Measurements from ENCODE around the gene SENP1. TPM values are rescaled to one million over a fixed set of nuclear protein-coding genes. Genes with fewer than 3 reads are reported as not detected.
"Not testable (repeated sequence)": the region's sequence is repeated elsewhere in the genome, so short reads cannot be mapped to it uniquely, and the experiment has no call there.

Gene SENP1
- total RNA-seq, 2 experiments from 2014 or later, result 20.3 to 25.7 TPM

DNA sequence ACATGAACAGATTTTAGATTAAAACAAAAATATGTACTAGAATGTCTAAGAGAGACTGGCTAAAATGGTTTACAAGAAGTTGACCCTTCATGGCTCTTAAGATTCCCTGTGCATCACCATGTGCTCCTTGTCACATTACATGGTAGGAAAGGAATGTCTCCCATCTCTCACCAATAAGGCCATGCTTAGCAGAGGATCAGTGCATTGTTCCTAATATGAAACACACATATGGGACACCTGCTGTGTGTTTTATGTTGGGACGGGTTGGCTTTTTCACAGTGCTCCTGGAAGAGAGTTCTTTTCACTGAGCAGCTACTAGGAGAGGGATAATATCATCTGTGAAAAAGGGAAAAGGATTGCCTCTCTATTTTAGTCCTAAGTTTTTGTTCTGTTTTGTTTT is 22.9 kb upstream of the SENP1 start:
- no peaks in the 10 kb centered on the region for H3K27me3 ChIP-seq (ENCODE audit: control insufficient read depth in 1 of 2, insufficient read depth in 2 of 2, low read length in 2 of 2)
- CTCF ChIA-PET, result interaction anchor here (0.6 to 0.7 kb wide), 3 partner anchors 23 to 179 kb away, joined by 3 read pairs; no protein-coding TSS in a partner anchor
- peaks cover 8% of the 10 kb centered on the region for H3K36me3 ChIP-seq (ENCODE audit: insufficient read depth, low read length)
- POLR2A ChIA-PET, result no interaction called here
- H3K36me3 Mint-ChIP-seq (ENCODE audit: low read depth), result peaks cover 58% of the 10 kb centered on the region
- DNase-seq, result no peak
- no peaks in the 10 kb centered on the region for H3K27me3 Mint-ChIP-seq
- H3K9me3 Mint-ChIP-seq, result no peaks in the 10 kb centered on the region
- no peaks in the 10 kb centered on the region for H3K9me3 ChIP-seq (ENCODE audit: control insufficient read depth in 1 of 2, insufficient read depth in 1 of 2, low read length in 2 of 2)
- no peak overlapping the region for H3K4me3 Mint-ChIP-seq
- no peak overlapping the region for H3K4me3 ChIP-seq (ENCODE audit: low read length)
- intact Hi-C loops (cut with DNase I, micrococcal nuclease), result no loop called here
- no peak overlapping the region for H3K27ac Mint-ChIP-seq
- TF ChIP-seq, protein P1, sequence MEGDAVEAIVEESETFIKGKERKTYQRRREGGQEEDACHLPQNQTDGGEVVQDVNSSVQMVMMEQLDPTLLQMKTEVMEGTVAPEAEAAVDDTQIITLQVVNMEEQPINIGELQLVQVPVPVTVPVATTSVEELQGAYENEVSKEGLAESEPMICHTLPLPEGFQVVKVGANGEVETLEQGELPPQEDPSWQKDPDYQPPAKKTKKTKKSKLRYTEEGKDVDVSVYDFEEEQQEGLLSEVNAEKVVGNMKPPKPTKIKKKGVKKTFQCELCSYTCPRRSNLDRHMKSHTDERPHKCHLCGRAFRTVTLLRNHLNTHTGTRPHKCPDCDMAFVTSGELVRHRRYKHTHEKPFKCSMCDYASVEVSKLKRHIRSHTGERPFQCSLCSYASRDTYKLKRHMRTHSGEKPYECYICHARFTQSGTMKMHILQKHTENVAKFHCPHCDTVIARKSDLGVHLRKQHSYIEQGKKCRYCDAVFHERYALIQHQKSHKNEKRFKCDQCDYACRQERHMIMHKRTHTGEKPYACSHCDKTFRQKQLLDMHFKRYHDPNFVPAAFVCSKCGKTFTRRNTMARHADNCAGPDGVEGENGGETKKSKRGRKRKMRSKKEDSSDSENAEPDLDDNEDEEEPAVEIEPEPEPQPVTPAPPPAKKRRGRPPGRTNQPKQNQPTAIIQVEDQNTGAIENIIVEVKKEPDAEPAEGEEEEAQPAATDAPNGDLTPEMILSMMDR (IDR thresholded peaks at IDR 0.05), result no peak
- no peak overlapping the region for H3K27ac ChIP-seq (ENCODE audit: low read depth in 1 of 2, low read length in 2 of 2)
- no peak for ATAC-seq (ENCODE audit: poor library complexity)
- no peaks in the 10 kb centered on the region for H3K4me1 ChIP-seq (ENCODE audit: insufficient read depth, low read length)
- no peaks in the 10 kb centered on the region for H3K4me1 Mint-ChIP-seq (ENCODE audit: low read depth)

DNA sequence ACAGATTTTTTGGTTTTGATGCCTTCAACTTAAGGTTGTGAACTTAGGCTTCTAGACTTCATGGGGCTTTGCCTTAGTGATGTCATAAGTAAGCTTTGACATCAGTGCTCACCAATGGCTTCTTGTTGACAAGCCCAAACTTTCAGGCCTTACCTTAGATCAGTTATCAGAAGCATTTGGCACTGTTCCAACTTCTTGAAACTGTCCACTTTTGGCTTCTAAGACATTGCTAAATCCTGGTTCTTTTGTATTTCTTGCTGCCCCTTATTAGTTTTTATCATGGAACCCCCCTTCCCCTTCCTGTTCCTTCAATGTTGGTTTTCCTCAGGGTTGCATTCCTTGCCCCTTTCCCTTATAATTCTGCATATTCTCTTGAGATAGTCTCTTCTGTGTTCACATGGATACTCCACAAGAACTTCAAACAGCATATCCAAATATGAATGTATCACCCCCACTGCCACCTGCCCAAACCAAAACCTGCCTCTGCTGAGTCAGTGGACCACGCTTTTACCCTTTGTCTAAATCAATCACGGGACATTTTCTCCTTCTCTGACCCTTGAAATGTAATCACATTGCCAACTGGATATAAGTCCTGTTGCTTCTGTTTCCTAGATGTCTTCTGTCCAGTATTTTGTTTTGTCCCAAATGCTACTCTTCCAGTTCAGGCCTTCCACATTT is 21.2 kb upstream of the SENP1 start:
- intact Hi-C loops (cut with DNase I, micrococcal nuclease), result no loop called here
- H3K9me3 Mint-ChIP-seq, result no peaks in the 10 kb centered on the region
- Histone ChIP-seq H3K9me3 (ENCODE audit: control insufficient read depth in 1 of 2, insufficient read depth in 1 of 2, low read length in 2 of 2) (no peaks in the 10 kb centered on the region), H3K27me3 (ENCODE audit: control insufficient read depth in 1 of 2, insufficient read depth in 2 of 2, low read length in 2 of 2) (no peaks in the 10 kb centered on the region), H3K36me3 (ENCODE audit: insufficient read depth, low read length) (peaks cover 12% of the 10 kb centered on the region), H3K4me3 (ENCODE audit: low read length) (no peak overlapping the region), H3K4me1 (ENCODE audit: insufficient read depth, low read length) (no peaks in the 10 kb centered on the region), H3K27ac (ENCODE audit: low read depth in 1 of 2, low read length in 2 of 2) (no peak overlapping the region)
- peak in 1 of 14 experiments; percentile 8 for DNase-seq
- TF ChIP-seq, protein P1 (IDR thresholded peaks at IDR 0.05), result no peak
- CTCF ChIA-PET, result no interaction called here
- H3K27me3 Mint-ChIP-seq, result no peaks in the 10 kb centered on the region
- H3K4me1 Mint-ChIP-seq (ENCODE audit: low read depth), result no peaks in the 10 kb centered on the region
- no peak overlapping the region for H3K27ac Mint-ChIP-seq
- no peak for ATAC-seq (ENCODE audit: poor library complexity)
- no peak overlapping the region for H3K4me3 Mint-ChIP-seq
- POLR2A ChIA-PET, result interaction anchor here (1.6 kb wide), 1 partner anchor 21 kb away, joined by 6 read pairs; the partner anchor contains the start of gene SENP1
- peaks cover 47% of the 10 kb centered on the region for H3K36me3 Mint-ChIP-seq (ENCODE audit: low read depth)

DNA sequence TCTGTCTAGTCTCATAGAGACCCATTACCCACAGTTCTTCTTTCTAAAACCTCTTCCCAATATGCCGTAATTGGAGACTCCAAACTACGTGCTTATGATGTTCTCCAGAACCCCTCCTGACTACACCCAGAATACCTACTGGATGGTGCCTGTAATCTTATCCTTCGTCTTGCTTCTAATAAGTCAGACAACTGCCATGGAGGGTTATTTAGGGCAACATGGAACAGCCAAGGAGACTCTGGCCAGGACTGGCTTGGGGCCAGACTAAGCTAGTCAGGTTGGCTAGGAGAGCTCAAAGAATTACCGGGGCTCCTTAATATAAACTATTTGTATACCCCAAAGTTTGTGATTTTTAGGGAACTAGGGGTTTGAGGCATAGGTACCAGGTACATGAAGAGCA is 20.1 kb upstream of the SENP1 start:
- no peaks in the 10 kb centered on the region for H3K27me3 ChIP-seq (ENCODE audit: control insufficient read depth in 1 of 2, insufficient read depth in 2 of 2, low read length in 2 of 2)
- Mint-ChIP-seq H3K27ac (no peak overlapping the region), H3K4me1 (ENCODE audit: low read depth) (peaks cover 3% of the 10 kb centered on the region), H3K9me3 (no peaks in the 10 kb centered on the region), H3K27me3 (no peaks in the 10 kb centered on the region), H3K4me3 (no peak overlapping the region), H3K36me3 (ENCODE audit: low read depth) (peaks cover 38% of the 10 kb centered on the region)
- no peak overlapping the region for H3K27ac ChIP-seq (ENCODE audit: low read depth in 1 of 2, low read length in 2 of 2)
- TF ChIP-seq, protein P1 (IDR thresholded peaks at IDR 0.05), result no peak
- intact Hi-C loops (cut with DNase I, micrococcal nuclease), result loop anchor here in 1 of 2 experiments (2.0 kb wide), 1 partner anchor 19 kb away; the partner anchor contains the start of gene SENP1
- ATAC-seq (ENCODE audit: poor library complexity) (no peak), DNase-seq (no peak)
- POLR2A ChIA-PET, result interaction anchor here (1.6 kb wide), 1 partner anchor 20 kb away, joined by 6 read pairs; the partner anchor contains the start of gene SENP1
- peaks cover 12% of the 10 kb centered on the region for H3K36me3 ChIP-seq (ENCODE audit: insufficient read depth, low read length)
- H3K4me3 ChIP-seq (ENCODE audit: low read length), result no peak overlapping the region
- H3K4me1 ChIP-seq (ENCODE audit: insufficient read depth, low read length), result no peaks in the 10 kb centered on the region
- CTCF ChIA-PET, result no interaction called here
- no peaks in the 10 kb centered on the region for H3K9me3 ChIP-seq (ENCODE audit: control insufficient read depth in 1 of 2, insufficient read depth in 1 of 2, low read length in 2 of 2)

DNA sequence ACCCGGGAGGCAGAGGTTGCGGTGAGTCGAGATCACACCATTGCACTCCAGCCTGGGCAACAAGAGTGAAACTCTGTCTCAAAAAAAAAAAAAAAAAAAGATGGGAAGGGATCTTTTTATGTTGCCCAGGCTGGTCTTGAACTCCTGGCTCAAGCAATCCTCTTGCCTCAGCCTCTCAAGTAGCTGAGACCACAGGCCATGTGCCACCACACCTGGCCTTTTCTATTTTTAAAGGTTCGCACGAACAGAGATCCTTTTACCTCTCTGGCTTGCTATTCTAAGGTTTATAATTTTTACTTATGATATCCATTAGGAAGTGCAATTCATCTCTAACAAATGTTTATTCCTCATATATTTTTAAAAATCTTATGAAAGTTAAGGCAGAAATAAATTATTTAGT is 19.7 kb upstream of the SENP1 start:
- H3K4me1 ChIP-seq (ENCODE audit: insufficient read depth, low read length); H3K9me3 Mint-ChIP-seq; CTCF ChIA-PET; H3K27me3 Mint-ChIP-seq; H3K9me3 ChIP-seq (ENCODE audit: control insufficient read depth in 1 of 2, insufficient read depth in 1 of 2, low read length in 2 of 2); ATAC-seq (ENCODE audit: poor library complexity); H3K27ac ChIP-seq (ENCODE audit: low read depth in 1 of 2, low read length in 2 of 2); H3K27ac Mint-ChIP-seq; DNase-seq; H3K4me3 ChIP-seq (ENCODE audit: low read length); H3K4me1 Mint-ChIP-seq (ENCODE audit: low read depth); H3K27me3 ChIP-seq (ENCODE audit: control insufficient read depth in 1 of 2, insufficient read depth in 2 of 2, low read length in 2 of 2); H3K4me3 Mint-ChIP-seq: not testable (repeated sequence)
- intact Hi-C loops (cut with DNase I, micrococcal nuclease), result loop anchor here in 1 of 2 experiments (2.0 kb wide), 1 partner anchor 19 kb away; the partner anchor contains the start of gene SENP1
- POLR2A ChIA-PET, result interaction anchor here (1.6 kb wide), 1 partner anchor 20 kb away, joined by 6 read pairs; the partner anchor contains the start of gene SENP1
- peaks cover 34% of the 10 kb centered on the region for H3K36me3 Mint-ChIP-seq (ENCODE audit: low read depth)
- H3K36me3 ChIP-seq (ENCODE audit: insufficient read depth, low read length), result peaks cover 12% of the 10 kb centered on the region
